Sigmoid colon (tissue), 7 donors: ENCODE results near the gene DTD1. TPM values are rescaled to one million over a fixed set of nuclear protein-coding genes. Genes with fewer than 3 reads are reported as not detected.

Source experiments
- DNase-seq: peaks from one replicate; pipeline ENCODE4 v3.0.0-alpha.2; 2019
- H3K27ac ChIP-seq, 4 donors: fragments of 200-600 bp; sonication (generic); one replicate each; pipeline ENCODE4 v1.5.1; 2016 to 2019; ENCODE audit warnings: mild to moderate bottlenecking in 1 of 4
- H3K27me3 ChIP-seq, 3 donors: fragments of 200-600 bp; sonication (generic); one replicate each; pipeline ENCODE4 v1.5.1; 2019; ENCODE audit warnings: mild to moderate bottlenecking in 1 of 3
- H3K36me3 ChIP-seq, 4 donors: fragments of 200-600 bp; sonication (generic); one replicate each; pipeline ENCODE4 v1.5.1; 2016 to 2019
- H3K4me1 ChIP-seq, 4 donors: fragments of 200-600 bp; sonication (generic); one replicate each; pipeline ENCODE4 v1.5.1; 2017 to 2019
- H3K4me3 ChIP-seq, 4 donors: fragments of 200-600 bp; sonication (generic); one replicate each; pipeline ENCODE4 v1.5.1; 2017 to 2019; ENCODE audit warnings: mild to moderate bottlenecking in 2 of 4, moderate library complexity in 1 of 4
- H3K9me3 ChIP-seq, 4 donors: fragments of 200-600 bp in 3 of 4; sonication (generic) in 3 of 4; one replicate each; pipeline versions ENCODE4 v1.5.1 to v1.6.1; 2013 to 2019
- CTCF ChIP-seq, 4 experiments: fragments of 450-650 bp in 3 of 4; fragments of 200-600 bp in 1 of 4; IDR thresholded peaks; one replicate each; pipeline ENCODE4 v1.5.1; 2016 to 2019; ENCODE audit warnings: antibody characterized with exemption in 4 of 4, mild to moderate bottlenecking in 3 of 4, moderate library complexity in 2 of 4
- EP300 ChIP-seq, 4 donors: sonication (generic); formaldehyde crosslinking; IDR thresholded peaks; one replicate each; pipeline ENCODE4 v1.6.1; 2017; ENCODE audit warnings: antibody characterized with exemption in 4 of 4
- POLR2A ChIP-seq, 2 donors: fragments of 450-650 bp; IDR thresholded peaks; one replicate each; pipeline ENCODE4 v1.6.1; 2016; ENCODE audit warnings: antibody characterized with exemption in 2 of 2, mild to moderate bottlenecking in 2 of 2, moderate library complexity in 2 of 2
- POLR2AphosphoS5 ChIP-seq, 4 donors: sonication (generic); formaldehyde crosslinking; IDR thresholded peaks; one replicate each; pipeline ENCODE4 v1.6.1; 2017; ENCODE audit warnings: antibody characterized with exemption in 4 of 4
- WGBS, 2 donors: extraction: QIAGEN DNeasy Blood & Tissue Kit; methylation state at CpG; one replicate each; pipeline ENCODE4 v1.1.7; 2013; 5-methylcytosine and 5-hydroxymethylcytosine counted together
- intact Hi-C: fragments of 100-400 bp; cut with DNase I; formaldehyde crosslinking; loops from one replicate; pipeline ENCODE4 v1.15.1; 2023
- polyA plus RNA-seq, 3 donors: library from polyadenylated mRNA; stranded (reverse); fragments of 200-250 nt; gene quantifications; one replicate each; pipeline ENCODE4 v1.2.3, GENCODE V29; 2013
- total RNA-seq, 4 donors: library from RNA; depleted of rRNA; stranded (reverse); fragments of >200 nt; gene quantifications; one replicate each; pipeline ENCODE4 v1.1.0, GENCODE V29; 2016
- donor health status: healthy with polysubstance abuse.
- donor health status: Bipolar disorder and iron deficiency.
- donor health status: healthy.

The DTD1 gene
- total and polyA plus RNA-seq, 7 donors = 11.6 to 22.9 (median 18.9) TPM

DNA sequence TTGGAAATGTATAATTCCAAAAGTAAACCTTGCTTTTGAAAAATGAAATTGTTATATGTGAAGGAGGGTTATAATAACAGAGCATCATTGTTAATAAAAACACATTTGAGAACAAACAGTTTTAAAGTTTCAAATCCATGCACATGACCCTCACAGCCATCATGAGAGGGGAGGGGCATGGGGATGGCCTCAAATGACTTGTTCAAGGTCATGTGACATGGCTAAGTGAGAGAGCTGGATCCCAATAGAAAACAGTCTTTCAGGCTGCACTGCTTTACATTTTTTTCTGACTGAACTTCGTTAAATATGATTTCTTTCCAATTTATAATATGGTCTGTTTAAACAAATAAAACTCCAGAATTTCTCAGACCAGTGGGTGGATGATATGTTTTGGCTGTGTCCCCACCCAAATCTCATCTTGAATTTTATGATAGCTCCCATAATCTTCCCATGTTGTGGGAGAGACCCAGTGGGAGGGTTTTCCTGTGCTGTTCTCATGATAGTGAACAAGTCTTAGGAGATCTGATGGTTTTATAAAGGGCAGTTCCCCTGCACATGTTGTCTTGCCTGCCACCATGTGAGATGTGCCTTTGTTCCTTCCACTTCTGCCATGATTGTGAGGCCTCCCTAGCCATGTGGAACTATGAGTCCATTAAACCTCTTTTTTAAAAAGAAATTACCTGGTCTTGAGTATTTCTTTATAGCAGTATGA lies 66.0 kb downstream of the DTD1 start:
- no peaks in the 10 kb centered on the region for H3K27me3 ChIP-seq
- 45 to 72% methylated on average over 1 of the region's 1 CpG for WGBS, 2 donors
- no peak overlapping the region for H3K27ac ChIP-seq
- intact Hi-C loops = no loop called here
- H3K4me1 ChIP-seq = peaks cover 0 to 32% (median 12%) of the 10 kb centered on the region in 4 donors
- peak; percentile 66 for DNase-seq
- H3K9me3 ChIP-seq = no peaks in the 10 kb centered on the region
- no peaks in the 10 kb centered on the region for H3K36me3 ChIP-seq
- H3K4me3 ChIP-seq = no peak overlapping the region
- TF ChIP-seq POLR2AphosphoS5 (IDR thresholded peaks at IDR 0.05) (no peak), EP300 (IDR thresholded peaks at IDR 0.05) (no peak), CTCF (IDR thresholded peaks at IDR 0.05) (no peak), POLR2A (IDR thresholded peaks at IDR 0.05) (no peak)

- TF ChIP-seq POLR2AphosphoS5 (IDR thresholded peaks at IDR 0.05) (no peak), EP300 (IDR thresholded peaks at IDR 0.05) (no peak), CTCF (IDR thresholded peaks at IDR 0.05) (no peak), POLR2A (IDR thresholded peaks at IDR 0.05) (no peak)
- H3K4me1 ChIP-seq = peaks cover 0 to 32% (median 12%) of the 10 kb centered on the region in 4 donors
- H3K4me3 ChIP-seq = no peak overlapping the region
- 91 to 96% methylated on average over 1 of the region's 1 CpG for WGBS, 2 donors
- H3K27me3 ChIP-seq = no peaks in the 10 kb centered on the region
- DNase-seq = no peak
- no peak overlapping the region for H3K27ac ChIP-seq
- H3K36me3 ChIP-seq = no peaks in the 10 kb centered on the region
- intact Hi-C loops = no loop called here
- H3K9me3 ChIP-seq = no peaks in the 10 kb centered on the region
Observed at GRCh38 chr20:18654448-18654773, 66.6 kb downstream of the DTD1 start.

DNA sequence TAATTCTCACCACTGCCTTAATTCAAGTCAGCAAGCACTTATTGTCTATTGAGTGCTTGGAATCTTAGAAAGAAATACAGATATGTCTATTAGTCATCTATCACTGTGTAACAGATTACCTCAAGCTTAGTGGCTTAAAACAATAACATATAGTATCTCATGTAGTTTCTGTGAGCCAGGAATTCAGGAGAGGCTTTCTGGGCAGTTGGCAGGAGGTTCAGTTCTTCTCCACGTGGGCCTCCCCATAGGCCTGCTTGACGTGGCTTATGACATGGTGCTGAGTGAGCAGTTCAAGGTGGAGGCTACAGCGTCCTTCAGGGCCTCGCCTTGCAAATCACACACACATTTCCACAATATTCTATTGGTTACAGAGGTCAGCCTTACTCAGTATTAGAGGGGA lies 69.7 kb downstream of the DTD1 start:
- no peak for TF ChIP-seq POLR2AphosphoS5 (IDR thresholded peaks at IDR 0.05)
- TF ChIP-seq POLR2A (IDR thresholded peaks at IDR 0.05) = no peak
- no peak for TF ChIP-seq CTCF (IDR thresholded peaks at IDR 0.05)
- no peak for TF ChIP-seq EP300 (IDR thresholded peaks at IDR 0.05)
- 87 to 90% methylated on average over 4 of the region's 4 CpGs for WGBS, 2 donors
- H3K4me3 ChIP-seq = no peak overlapping the region
- DNase-seq = no peak
- no peaks in the 10 kb centered on the region for H3K27me3 ChIP-seq
- no peaks in the 10 kb centered on the region for H3K9me3 ChIP-seq
- peaks cover 0 to 25% (median 8%) of the 10 kb centered on the region in 4 donors for H3K4me1 ChIP-seq
- intact Hi-C loops = no loop called here
- no peaks in the 10 kb centered on the region for H3K36me3 ChIP-seq
- H3K27ac ChIP-seq = no peak overlapping the region

DNA sequence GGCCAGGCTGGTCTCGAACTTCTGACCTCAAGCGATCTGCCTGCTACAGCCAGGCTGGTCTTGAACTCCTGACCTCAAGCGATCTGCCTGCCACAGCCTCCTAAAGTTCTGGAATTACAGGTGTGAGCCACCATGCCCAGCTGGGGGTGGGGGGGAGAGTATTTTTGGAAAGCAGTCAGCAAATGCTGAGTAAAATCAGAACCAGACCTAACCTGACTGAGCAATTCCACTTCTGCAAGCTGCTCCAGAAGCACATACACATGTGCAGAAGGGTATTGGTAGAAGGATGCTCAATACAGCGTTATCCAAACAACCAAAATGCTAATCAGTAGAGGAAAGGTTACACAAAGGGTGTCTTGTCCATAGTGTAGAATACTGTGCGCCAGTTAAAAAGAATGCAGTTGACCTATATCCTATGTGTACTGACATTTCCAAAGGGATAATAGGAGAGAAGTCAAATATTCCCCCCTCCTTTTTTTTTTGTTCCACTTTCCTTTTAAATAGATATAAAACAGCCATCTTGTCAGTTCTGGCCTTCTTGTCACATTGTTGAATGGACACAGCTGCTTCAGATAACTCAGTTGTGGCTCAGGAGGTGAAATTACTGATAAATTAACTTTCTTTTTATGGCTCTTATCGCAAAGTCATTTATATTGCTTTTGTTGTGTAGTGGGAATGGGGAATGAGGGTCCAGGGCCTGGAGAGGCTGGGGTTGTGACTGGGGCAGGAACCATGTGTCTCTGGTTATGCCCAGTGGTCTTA lies 74.6 kb downstream of the DTD1 start:
- H3K36me3 ChIP-seq = no peaks in the 10 kb centered on the region
- TF ChIP-seq EP300 (IDR thresholded peaks at IDR 0.05) (no peak), POLR2AphosphoS5 (IDR thresholded peaks at IDR 0.05) (peak in 1 of 4 donors; percentile 27)
- no peak overlapping the region for H3K27ac ChIP-seq
- no peaks in the 10 kb centered on the region for H3K27me3 ChIP-seq
- intact Hi-C loops = no loop called here
- no peak for DNase-seq
- H3K4me3 ChIP-seq = no peak overlapping the region
- H3K4me1 ChIP-seq = peaks cover 0 to 26% (median 15%) of the 10 kb centered on the region in 4 donors
- WGBS, 2 donors = 93 to 96% methylated on average over 6 of the region's 6 CpGs
- H3K9me3 ChIP-seq = no peaks in the 10 kb centered on the region

- Histone ChIP-seq H3K36me3 (no peaks in the 10 kb centered on the region), H3K4me1 (peaks cover 0 to 41% (median 22%) of the 10 kb centered on the region in 4 donors), H3K27ac (no peak overlapping the region), H3K27me3 (no peaks in the 10 kb centered on the region), H3K9me3 (no peaks in the 10 kb centered on the region), H3K4me3 (no peak overlapping the region)
- TF ChIP-seq POLR2AphosphoS5 (IDR thresholded peaks at IDR 0.05) (no peak), CTCF (IDR thresholded peaks at IDR 0.05) (no peak), POLR2A (IDR thresholded peaks at IDR 0.05) (no peak), EP300 (IDR thresholded peaks at IDR 0.05) (no peak)
- intact Hi-C loops = no loop called here
- 87 to 89% methylated on average over 2 of the region's 2 CpGs for WGBS, 2 donors
- no peak for DNase-seq
Observed at GRCh38 chr20:18663932-18664331, 76.1 kb downstream of the DTD1 start.
